AG04449 (cell line): ENCODE measurements around the gene TRAF7.
A peak's percentile ranks its signal among the peaks of the same experiment; 100 is the strongest.

ENCODE experiments used
- CTCF ChIA-PET: fragments of 350-600 bp; formaldehyde crosslinking; extraction: SDS; loops from one replicate; lab custom pipeline; 2021; ENCODE audit warnings: antibody characterized with exemption; lab: Yijun Ruan, JAX
- POLR2A ChIA-PET: fragments of 400-600, 350-600 bp; formaldehyde crosslinking; extraction: SDS; loops from one replicate; lab custom pipeline; 2020; ENCODE audit warnings: antibody characterized with exemption, inconsistent platforms; lab: Yijun Ruan, JAX
- DNase-seq: peaks from one replicate; pipeline ENCODE4 v3.0.0-alpha.2; 2010; ENCODE audit warnings: low read depth, low spot score
- H3K4me3 ChIP-seq: 2 replicates; pipeline ENCODE4 v1.5.1; 2011; ENCODE audit warnings: low read depth, mild to moderate bottlenecking, control low read depth, low read length
- CTCF ChIP-seq: IDR thresholded peaks from one replicate; pipeline ENCODE4 v1.5.1; 2011; ENCODE audit warnings: mild to moderate bottlenecking, moderate library complexity, low read length, control low read depth, inconsistent platforms; ENCODE audit not compliant: insufficient read depth; ENCODE audit errors: missing control alignments

TRAF7 gene

GRCh38 chr16:2211923-2212347, 56.4 kb downstream of the TRAF7 start:
- H3K4me3 ChIP-seq = no peak overlapping the region
- TF ChIP-seq CTCF = no peak
- DNase-seq = no peak
- CTCF ChIA-PET = no interaction called here
- POLR2A ChIA-PET = interaction anchor here (0.7 to 3.8 kb wide), 2 partner anchors 56 to 57 kb away, joined by 3 to 17 read pairs; partner anchors contain the start of gene TRAF7

GRCh38 chr16:2212362-2213324, 57.1 kb downstream of the TRAF7 start:
- ChIA-PET CTCF (no interaction called here), POLR2A (interaction anchor here (0.7 to 0.9 kb wide), 2 partner anchors 57 to 58 kb away, joined by 3 read pairs; partner anchors contain the start of gene TRAF7)
- TF ChIP-seq CTCF = no peak
- H3K4me3 ChIP-seq = peak overlapping the region; percentile 67
- no peak for DNase-seq

- no peak for TF ChIP-seq CTCF
- CTCF ChIA-PET = interaction anchor here (0.9 kb wide), 1 partner anchor 287 kb away, joined by 3 read pairs; no protein-coding TSS in a partner anchor
- POLR2A ChIA-PET = interaction anchor here (0.8 to 2.6 kb wide), 4 partner anchors 8 to 59 kb away, joined by 6 to 13 read pairs (median 6); partner anchors contain the start of genes E4F1, ECI1 and TRAF7
- H3K4me3 ChIP-seq = peak overlapping the region; percentile 67
- no peak for DNase-seq
These were observed 58.5 kb downstream of the TRAF7 start for GRCh38 chr16:2213817-2214718.

GRCh38 chr16:2214719-2214968, 59.1 kb downstream of the TRAF7 start, which contains the start of gene PGP:
Gene PGP, minus strand, starts transcription at chr16:2214840. Its CDS starts 63 bp downstream, at chr16:2214777.
- POLR2A ChIA-PET = interaction anchor here (0.8 to 2.6 kb wide), 4 partner anchors 9 to 60 kb away, joined by 6 to 13 read pairs (median 6); partner anchors contain the start of genes E4F1, ECI1 and TRAF7
- TF ChIP-seq CTCF = no peak
- CTCF ChIA-PET = interaction anchor here (0.9 kb wide), 1 partner anchor 287 kb away, joined by 3 read pairs; no protein-coding TSS in a partner anchor
- peak within 1 kb of the TSS; percentile 71 for H3K4me3 ChIP-seq
- no peak for DNase-seq

- DNase-seq = no peak
- ChIA-PET CTCF (interaction anchor here (1.0 to 1.2 kb wide), 2 partner anchors 21 to 258 kb away, joined by 3 read pairs; no protein-coding TSS in a partner anchor), POLR2A (no interaction called here)
- TF ChIP-seq CTCF = no peak
- no peak overlapping the region for H3K4me3 ChIP-seq
These were observed 60.7 kb downstream of the TRAF7 start for GRCh38 chr16:2216330-2216729.
